AG04450 (cell line): ENCODE measurements around the gene DPH1. TPM values are rescaled to one million over a fixed set of nuclear protein-coding genes. Genes with fewer than 3 reads are reported as not detected.
A peak's percentile ranks its signal among the peaks of the same experiment; 100 is the strongest.

Source experiments
- CTCF ChIA-PET: fragments of 300-600, 350-600 bp; formaldehyde crosslinking; extraction: SDS; loops from one replicate; lab custom pipeline; 2022; ENCODE audit warnings: antibody characterized with exemption, inconsistent platforms; lab: Charles Lee
- POLR2A ChIA-PET: fragments of 350-600 bp; formaldehyde crosslinking; extraction: SDS; loops from one replicate; lab custom pipeline; 2021; ENCODE audit warnings: antibody characterized with exemption, inconsistent platforms; lab: Yijun Ruan, JAX
- DNase-seq: peaks from one replicate; pipeline ENCODE4 v3.0.0-alpha.2; 2011; ENCODE audit warnings: low read depth, low spot score
- H3K27ac ChIP-seq: one replicate; pipeline ENCODE4 v1.5.1; 2012; ENCODE audit warnings: low read depth, low read length, control low read depth
- H3K27me3 ChIP-seq: one replicate; pipeline ENCODE4 v1.6.0; 2012; ENCODE audit warnings: low read length; ENCODE audit not compliant: control insufficient read depth, insufficient read depth
- H3K4me3 ChIP-seq: 2 replicates; pipeline ENCODE4 v1.5.1; 2011; ENCODE audit warnings: mild to moderate bottlenecking, low read depth, low read length, control low read depth
- H3K9me3 ChIP-seq: 2 replicates; pipeline ENCODE4 v1.5.1; 2012; ENCODE audit warnings: low read length; ENCODE audit not compliant: control insufficient read depth, insufficient read depth
- polyA plus RNA-seq: library from polyadenylated mRNA; depleted of rRNA; stranded (reverse); fragments of >200 nt; gene quantifications from 2 replicates; pipeline ENCODE4 v1.2.3, GENCODE V29; 2011
- TF ChIP-seq, protein P1 (sequence below): IDR thresholded peaks from 2 replicates; pipeline ENCODE4 v1.5.1; 2011; ENCODE audit warnings: low read depth, low read length, control low read depth, inconsistent platforms

DPH1 gene
- polyA plus RNA-seq, 1 experiment: 25.3 TPM

DNA sequence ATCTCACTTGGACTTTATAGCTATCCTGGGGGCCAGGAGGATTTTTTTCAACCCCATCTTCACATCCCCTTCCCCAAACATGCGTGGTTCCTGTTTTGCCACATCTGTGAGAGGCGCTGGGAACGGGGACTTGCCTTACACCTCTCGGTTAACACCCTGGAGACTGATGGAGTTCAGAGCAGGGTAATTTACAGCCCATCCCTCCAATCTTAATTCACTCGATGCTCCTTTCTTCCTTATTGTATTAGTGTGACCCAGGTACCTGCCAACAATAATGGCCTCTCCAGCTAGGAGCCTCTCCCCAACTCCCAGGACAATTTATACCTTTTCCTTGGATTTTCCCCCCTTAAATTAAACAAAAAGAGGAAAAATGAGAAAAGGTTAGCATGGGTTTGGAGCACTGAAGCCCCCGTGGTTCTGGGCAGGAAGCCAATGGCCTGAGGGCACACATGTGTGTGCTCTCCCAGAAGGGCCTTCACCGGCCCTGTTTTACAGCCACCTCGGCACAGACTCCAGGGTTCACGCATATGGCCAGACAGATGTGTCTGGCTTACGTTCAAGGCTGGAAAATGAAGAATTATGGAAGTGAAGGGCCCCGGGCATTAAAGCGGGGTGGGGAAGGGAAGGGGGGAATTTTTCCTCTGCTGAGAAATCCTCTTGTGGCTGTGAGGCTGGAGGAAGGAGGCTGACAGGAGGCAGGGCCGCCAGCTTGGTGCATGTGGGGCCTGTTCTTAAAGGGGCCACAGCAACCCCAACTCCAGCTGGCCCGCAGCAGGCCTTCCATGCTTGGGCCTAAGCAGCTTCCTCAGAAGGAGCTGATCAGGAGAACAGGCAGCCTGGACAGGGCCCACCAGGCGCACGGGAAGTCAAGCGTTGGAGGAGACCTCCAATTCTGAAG lies 46.4 kb downstream of the DPH1 start:
- no peak for DNase-seq
- no peaks in the 10 kb centered on the region for H3K27me3 ChIP-seq
- ChIA-PET POLR2A (interaction anchor here (0.7 kb wide), 1 partner anchor 15 kb away, joined by 3 read pairs; no protein-coding TSS in a partner anchor), CTCF (interaction anchor here (0.5 kb wide), 1 partner anchor 15 kb away, joined by 4 read pairs; no protein-coding TSS in a partner anchor)
- H3K27ac ChIP-seq: peak overlapping the region; percentile 68
- H3K4me3 ChIP-seq: no peak overlapping the region
- TF ChIP-seq, protein P1, sequence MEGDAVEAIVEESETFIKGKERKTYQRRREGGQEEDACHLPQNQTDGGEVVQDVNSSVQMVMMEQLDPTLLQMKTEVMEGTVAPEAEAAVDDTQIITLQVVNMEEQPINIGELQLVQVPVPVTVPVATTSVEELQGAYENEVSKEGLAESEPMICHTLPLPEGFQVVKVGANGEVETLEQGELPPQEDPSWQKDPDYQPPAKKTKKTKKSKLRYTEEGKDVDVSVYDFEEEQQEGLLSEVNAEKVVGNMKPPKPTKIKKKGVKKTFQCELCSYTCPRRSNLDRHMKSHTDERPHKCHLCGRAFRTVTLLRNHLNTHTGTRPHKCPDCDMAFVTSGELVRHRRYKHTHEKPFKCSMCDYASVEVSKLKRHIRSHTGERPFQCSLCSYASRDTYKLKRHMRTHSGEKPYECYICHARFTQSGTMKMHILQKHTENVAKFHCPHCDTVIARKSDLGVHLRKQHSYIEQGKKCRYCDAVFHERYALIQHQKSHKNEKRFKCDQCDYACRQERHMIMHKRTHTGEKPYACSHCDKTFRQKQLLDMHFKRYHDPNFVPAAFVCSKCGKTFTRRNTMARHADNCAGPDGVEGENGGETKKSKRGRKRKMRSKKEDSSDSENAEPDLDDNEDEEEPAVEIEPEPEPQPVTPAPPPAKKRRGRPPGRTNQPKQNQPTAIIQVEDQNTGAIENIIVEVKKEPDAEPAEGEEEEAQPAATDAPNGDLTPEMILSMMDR: no peak
- H3K9me3 ChIP-seq: no peaks in the 10 kb centered on the region; the same call in 1 of the 2 replicates

DNA sequence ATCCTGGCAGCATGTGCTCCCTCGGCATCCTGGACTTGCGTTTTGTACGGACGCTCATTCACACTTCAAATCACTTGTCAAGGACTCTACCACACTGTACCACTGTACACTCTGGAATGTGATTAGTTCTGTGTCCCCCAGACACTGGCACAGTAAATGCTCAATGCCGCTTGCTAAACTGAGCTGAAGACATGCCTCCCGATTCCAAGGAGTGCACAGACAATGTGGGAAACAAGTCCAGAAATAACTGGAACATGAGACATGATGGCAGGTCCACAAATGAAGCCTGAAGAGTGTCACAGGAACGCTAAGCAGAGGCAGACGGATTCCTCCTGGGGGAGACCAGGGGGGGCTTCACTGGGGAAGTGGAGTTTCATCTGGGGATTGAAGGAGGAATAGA lies 47.1 kb downstream of the DPH1 start:
- TF ChIP-seq, protein P1: no peak
- H3K4me3 ChIP-seq: no peak overlapping the region
- ChIA-PET CTCF (no interaction called here), POLR2A (no interaction called here)
- peak overlapping the region; percentile 68 for H3K27ac ChIP-seq
- H3K9me3 ChIP-seq: no peaks in the 10 kb centered on the region; the same call in 1 of the 2 replicates
- DNase-seq: no peak
- H3K27me3 ChIP-seq: no peaks in the 10 kb centered on the region

DNA sequence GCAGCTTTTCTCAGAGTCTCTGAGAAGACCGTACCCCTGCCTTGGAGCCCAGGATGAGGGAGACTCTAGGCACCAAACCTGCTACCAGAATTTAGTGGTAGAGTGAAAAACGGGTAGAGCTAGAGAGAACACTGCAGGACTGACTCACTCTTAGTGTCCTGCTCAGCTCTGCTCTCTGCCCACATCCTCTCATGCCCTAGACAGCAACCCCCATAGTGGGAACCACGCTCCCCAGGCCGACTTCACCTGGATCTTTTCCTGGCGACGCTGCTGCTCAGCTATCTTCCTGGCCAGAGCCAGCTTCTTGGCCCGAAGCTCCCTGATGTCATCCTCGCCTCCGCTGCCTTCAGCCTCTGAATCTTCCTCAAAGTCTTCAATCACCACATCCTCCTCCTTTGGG lies 51.6 kb downstream of the DPH1 start:
- no peak for DNase-seq
- H3K4me3 ChIP-seq: no peak overlapping the region
- peak overlapping the region; percentile 75 for H3K27ac ChIP-seq
- H3K27me3 ChIP-seq: no peaks in the 10 kb centered on the region
- TF ChIP-seq, protein P1: no peak
- CTCF ChIA-PET: interaction anchor here (0.6 to 1.8 kb wide), 5 partner anchors 9 to 163 kb away, joined by 3 to 6 read pairs (median 6); no protein-coding TSS in a partner anchor
- H3K9me3 ChIP-seq: no peaks in the 10 kb centered on the region
- POLR2A ChIA-PET: interaction anchor here (1.6 to 2.1 kb wide), 3 partner anchors 9 to 15 kb away, joined by 5 to 11 read pairs (median 11); no protein-coding TSS in a partner anchor

DNA sequence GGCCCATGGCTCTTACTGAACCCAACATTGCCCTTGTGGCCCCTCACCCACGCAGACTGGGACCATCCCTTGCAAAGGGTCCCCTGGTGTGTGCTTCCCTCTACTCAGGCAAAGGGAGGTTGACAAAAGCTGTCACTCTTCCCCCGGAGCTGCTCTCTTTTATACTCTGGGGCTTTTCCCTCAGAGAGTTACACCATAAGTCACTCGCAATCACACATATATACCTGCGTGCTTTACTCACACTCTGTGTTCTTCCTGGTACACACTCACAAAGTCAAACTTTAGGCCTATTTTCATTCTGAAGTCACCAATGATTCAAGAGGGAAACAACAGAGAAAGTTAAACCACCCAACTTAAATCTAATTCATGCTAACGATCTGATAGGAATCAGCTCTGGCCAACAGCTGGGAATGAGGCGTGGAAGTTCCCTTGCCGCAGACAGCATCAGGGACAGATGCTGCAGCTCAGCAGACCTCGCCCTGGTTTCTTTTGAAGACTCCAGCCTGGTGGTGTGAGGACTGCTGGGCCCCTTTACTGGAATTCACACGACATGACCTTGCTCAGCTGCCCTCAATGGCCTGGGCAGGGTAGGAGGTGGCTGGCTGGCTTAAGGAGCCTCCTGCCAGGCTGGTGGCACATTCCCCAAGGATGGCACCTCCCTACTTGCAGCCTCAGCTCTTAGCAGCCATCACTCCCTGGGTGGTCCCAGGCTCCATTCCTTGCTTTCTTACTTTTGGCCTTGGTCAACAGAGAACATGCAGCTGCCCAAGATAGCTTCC lies 52.2 kb downstream of the DPH1 start:
- POLR2A ChIA-PET: interaction anchor here (1.0 to 2.1 kb wide), 4 partner anchors 9 to 15 kb away, joined by 3 to 11 read pairs (median 8); no protein-coding TSS in a partner anchor
- TF ChIP-seq, protein P1: no peak
- no peak for DNase-seq
- Histone ChIP-seq H3K9me3 (no peaks in the 10 kb centered on the region), H3K4me3 (no peak overlapping the region), H3K27me3 (no peaks in the 10 kb centered on the region), H3K27ac (peak overlapping the region; percentile 75)
- CTCF ChIA-PET: interaction anchor here (0.6 to 1.8 kb wide), 7 partner anchors 9 to 163 kb away, joined by 3 to 6 read pairs (median 6); no protein-coding TSS in a partner anchor
